ENCODE data around the gene SLC41A3. TPM values are rescaled to one million over a fixed set of nuclear protein-coding genes. Genes with fewer than 3 reads are reported as not detected.

The SLC41A3 gene
- total RNA-seq, 4 donors from 2014 or later = 56.1 to 72.2 (median 59.7) TPM

GRCh38 chr3:126112531-126113237 is 28.8 kb upstream of the SLC41A3 start:
- Histone ChIP-seq H3K4me1 (no peaks in the 10 kb centered on the region), H3K9me3 (no peaks in the 10 kb centered on the region), H3K36me3 (no peaks in the 10 kb centered on the region), H3K4me3 (replicated peaks in 1 of 3) (no peak overlapping the region), H3K27ac (no peak overlapping the region), H3K27me3 (no peaks in the 10 kb centered on the region)
- TF ChIP-seq POLR2A (IDR thresholded peaks at IDR 0.05) = no peak
- TF ChIP-seq, protein P1, sequence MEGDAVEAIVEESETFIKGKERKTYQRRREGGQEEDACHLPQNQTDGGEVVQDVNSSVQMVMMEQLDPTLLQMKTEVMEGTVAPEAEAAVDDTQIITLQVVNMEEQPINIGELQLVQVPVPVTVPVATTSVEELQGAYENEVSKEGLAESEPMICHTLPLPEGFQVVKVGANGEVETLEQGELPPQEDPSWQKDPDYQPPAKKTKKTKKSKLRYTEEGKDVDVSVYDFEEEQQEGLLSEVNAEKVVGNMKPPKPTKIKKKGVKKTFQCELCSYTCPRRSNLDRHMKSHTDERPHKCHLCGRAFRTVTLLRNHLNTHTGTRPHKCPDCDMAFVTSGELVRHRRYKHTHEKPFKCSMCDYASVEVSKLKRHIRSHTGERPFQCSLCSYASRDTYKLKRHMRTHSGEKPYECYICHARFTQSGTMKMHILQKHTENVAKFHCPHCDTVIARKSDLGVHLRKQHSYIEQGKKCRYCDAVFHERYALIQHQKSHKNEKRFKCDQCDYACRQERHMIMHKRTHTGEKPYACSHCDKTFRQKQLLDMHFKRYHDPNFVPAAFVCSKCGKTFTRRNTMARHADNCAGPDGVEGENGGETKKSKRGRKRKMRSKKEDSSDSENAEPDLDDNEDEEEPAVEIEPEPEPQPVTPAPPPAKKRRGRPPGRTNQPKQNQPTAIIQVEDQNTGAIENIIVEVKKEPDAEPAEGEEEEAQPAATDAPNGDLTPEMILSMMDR (IDR thresholded peaks at IDR 0.05) = no peak
- no peak for DNase-seq
- WGBS, 2 donors = 87 to 94% methylated on average over 13 of the region's 13 CpGs
- intact Hi-C loops (cut with DNase I) = no loop called here

DNA sequence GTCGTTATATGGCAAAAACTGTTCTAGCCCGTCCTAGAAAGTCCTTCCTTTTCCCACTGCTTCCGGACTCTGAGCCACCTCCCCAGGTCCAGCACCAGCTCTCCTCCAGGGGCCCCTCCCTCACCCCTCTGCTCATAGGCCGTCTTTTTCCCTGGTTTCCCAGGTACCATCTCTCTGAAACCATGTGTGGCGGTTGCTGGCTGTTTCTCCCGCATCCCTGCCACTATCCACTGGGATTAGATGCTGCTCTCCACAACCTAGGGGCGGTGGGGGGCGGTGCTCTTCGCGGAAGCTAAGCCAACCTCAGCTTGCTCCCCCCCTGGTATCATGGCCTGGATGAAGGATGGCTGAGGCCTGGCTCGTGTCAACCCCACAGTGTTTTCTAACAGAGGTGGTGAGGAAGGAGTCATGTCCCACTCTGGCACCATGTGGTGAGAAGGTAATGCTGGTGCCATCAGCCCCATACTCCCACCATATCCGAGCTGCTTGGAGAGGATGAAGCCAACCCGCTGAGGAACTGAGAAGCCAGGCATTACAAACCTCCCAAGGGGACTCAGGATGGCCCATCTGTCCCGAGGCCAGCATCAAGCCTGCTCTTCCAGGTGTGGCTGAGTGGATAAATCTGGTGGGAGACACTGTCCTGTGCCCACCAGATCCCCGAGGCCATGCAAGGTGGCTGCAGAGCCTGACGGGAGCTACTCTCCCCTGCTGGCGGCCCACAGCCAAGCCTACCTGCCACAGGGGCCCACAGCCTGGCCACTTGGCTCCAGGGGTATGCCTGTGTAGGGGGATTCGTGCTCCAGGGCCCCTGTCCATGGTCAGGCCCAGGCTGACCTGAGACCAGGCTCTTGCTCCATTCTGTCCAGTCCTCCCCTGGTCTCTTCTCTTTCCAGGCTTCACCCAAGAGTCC is 27.9 kb upstream of the SLC41A3 start:
- Histone ChIP-seq H3K9me3 (no peaks in the 10 kb centered on the region), H3K27ac (no peak overlapping the region), H3K36me3 (no peaks in the 10 kb centered on the region), H3K4me3 (replicated peaks in 1 of 3) (no peak overlapping the region), H3K27me3 (no peaks in the 10 kb centered on the region), H3K4me1 (no peaks in the 10 kb centered on the region)
- 86 to 90% methylated on average over 15 to 17 of the region's 18 CpGs for WGBS, 2 donors
- intact Hi-C loops (cut with DNase I) = no loop called here
- DNase-seq = no peak
- no peak for TF ChIP-seq POLR2A (IDR thresholded peaks at IDR 0.05)
- TF ChIP-seq, protein P1 (IDR thresholded peaks at IDR 0.05) = no peak

DNA sequence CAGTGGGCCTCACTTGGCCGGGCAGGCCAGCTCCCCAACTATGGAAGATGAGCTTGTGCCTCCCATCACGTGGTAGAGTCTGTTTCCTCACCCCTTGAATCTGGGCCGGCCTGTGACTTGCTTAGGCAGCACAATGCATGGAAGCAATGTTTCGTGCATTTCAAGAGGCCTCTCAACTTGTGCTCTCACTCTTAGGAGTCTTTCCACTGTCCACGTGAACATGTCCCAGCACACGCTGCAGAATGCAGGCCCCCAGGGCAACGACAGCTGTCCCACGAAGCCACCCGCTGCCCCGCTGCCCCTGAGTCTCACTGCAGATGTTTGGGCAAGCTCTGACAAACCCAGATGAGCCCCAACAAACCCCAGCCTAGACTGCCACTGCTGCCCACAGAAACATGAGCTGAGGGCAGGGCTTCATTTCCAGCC is 27.2 kb upstream of the SLC41A3 start:
- H3K4me1 ChIP-seq = no peaks in the 10 kb centered on the region
- no peak overlapping the region for H3K4me3 ChIP-seq (replicated peaks in 1 of 3)
- TF ChIP-seq POLR2A (IDR thresholded peaks at IDR 0.05) = no peak
- TF ChIP-seq, protein P1 (IDR thresholded peaks at IDR 0.05) = no peak
- H3K9me3 ChIP-seq = no peaks in the 10 kb centered on the region
- no peak overlapping the region for H3K27ac ChIP-seq
- no peaks in the 10 kb centered on the region for H3K27me3 ChIP-seq
- DNase-seq = no peak
- intact Hi-C loops (cut with DNase I) = no loop called here
- WGBS, 2 donors = 41 to 58% methylated on average over 10 of the region's 10 CpGs
- H3K36me3 ChIP-seq = no peaks in the 10 kb centered on the region

GRCh38 chr3:126110431-126111125 is 26.7 kb upstream of the SLC41A3 start:
- Histone ChIP-seq H3K4me1 (no peaks in the 10 kb centered on the region), H3K27ac (no peak overlapping the region), H3K36me3 (no peaks in the 10 kb centered on the region), H3K4me3 (replicated peaks in 1 of 3) (no peak overlapping the region), H3K9me3 (no peaks in the 10 kb centered on the region), H3K27me3 (no peaks in the 10 kb centered on the region)
- intact Hi-C loops (cut with DNase I) = no loop called here
- WGBS, 2 donors = 82 to 89% methylated on average over 12 of the region's 12 CpGs
- TF ChIP-seq POLR2A (IDR thresholded peaks at IDR 0.05) = no peak
- TF ChIP-seq, protein P1 (IDR thresholded peaks at IDR 0.05) = no peak
- no peak for DNase-seq
